MCF 10A (cell line): ENCODE measurements around the gene SDHAF1. TPM values are rescaled to one million over a fixed set of nuclear protein-coding genes. Genes with fewer than 3 reads are reported as not detected.

Experiments used
- BruUV-seq: library from RNA; stranded (reverse); fragments of 400-500 nt; replicated peaks from 2 replicates; lab custom pipeline; 2021; lab: Mats Ljungman, UMichigan
- CTCF ChIA-PET: fragments of 300-600 bp; sonication (Branson Sonifier 250); formaldehyde crosslinking; extraction: SDS; loops from one replicate; lab custom pipeline; 2021; ENCODE audit warnings: antibody characterized with exemption, inconsistent platforms; lab: Yijun Ruan, JAX
- POLR2A ChIA-PET: fragments of 300-600, 350-650 bp; sonication (Branson Sonifier 250); formaldehyde crosslinking; extraction: SDS; loops from one replicate; lab custom pipeline; 2020; ENCODE audit warnings: antibody characterized with exemption, inconsistent platforms; lab: Yijun Ruan, JAX
- DNase-seq: peaks from one replicate; pipeline ENCODE4 v3.0.0-alpha.2; 2018; ENCODE audit not compliant: unreplicated experiment
- H3K27ac Mint-ChIP-seq: one replicate; pipeline ENCODE4 v1.8.0; 2022; ENCODE audit warnings: mild to moderate bottlenecking, low read depth, mixed read lengths; ENCODE audit not compliant: unreplicated experiment
- H3K27me3 Mint-ChIP-seq: one replicate; pipeline ENCODE4 v1.8.0; 2022; ENCODE audit warnings: mixed read lengths; ENCODE audit not compliant: insufficient read depth, unreplicated experiment
- H3K36me3 Mint-ChIP-seq: one replicate; pipeline ENCODE4 v1.8.0; 2022; ENCODE audit warnings: mild to moderate bottlenecking, moderate library complexity, mixed read lengths; ENCODE audit not compliant: insufficient read depth, unreplicated experiment
- H3K4me1 Mint-ChIP-seq: one replicate; pipeline ENCODE4 v1.8.0; 2022; ENCODE audit warnings: mixed read lengths; ENCODE audit not compliant: insufficient read depth, unreplicated experiment
- H3K4me3 Mint-ChIP-seq: one replicate; pipeline ENCODE4 v1.8.0; 2022; ENCODE audit warnings: mild to moderate bottlenecking, moderate library complexity, mixed read lengths; ENCODE audit not compliant: unreplicated experiment
- H3K9me3 Mint-ChIP-seq: one replicate; pipeline ENCODE4 v1.8.0; 2022; ENCODE audit warnings: mixed read lengths; ENCODE audit not compliant: unreplicated experiment
- intact Hi-C: fragments of 100-400 bp; cut with micrococcal nuclease; formaldehyde crosslinking; loops from 2 replicates; pipeline ENCODE4 v1.14.1; 2022
- total RNA-seq: library from RNA; stranded (reverse); gene quantifications from 2 replicates; pipeline ENCODE4 v1.2.3, GENCODE V29; 2022
- TF ChIP-seq, protein P1 (sequence below): fragments of 200-600 bp; IDR thresholded peaks from one replicate; pipeline ENCODE4 v1.8.0; 2022; ENCODE audit warnings: antibody characterized with exemption, mild to moderate bottlenecking; ENCODE audit not compliant: unreplicated experiment

The SDHAF1 gene
- total RNA-seq, 1 experiment from 2014 or later = 14.4 TPM

DNA sequence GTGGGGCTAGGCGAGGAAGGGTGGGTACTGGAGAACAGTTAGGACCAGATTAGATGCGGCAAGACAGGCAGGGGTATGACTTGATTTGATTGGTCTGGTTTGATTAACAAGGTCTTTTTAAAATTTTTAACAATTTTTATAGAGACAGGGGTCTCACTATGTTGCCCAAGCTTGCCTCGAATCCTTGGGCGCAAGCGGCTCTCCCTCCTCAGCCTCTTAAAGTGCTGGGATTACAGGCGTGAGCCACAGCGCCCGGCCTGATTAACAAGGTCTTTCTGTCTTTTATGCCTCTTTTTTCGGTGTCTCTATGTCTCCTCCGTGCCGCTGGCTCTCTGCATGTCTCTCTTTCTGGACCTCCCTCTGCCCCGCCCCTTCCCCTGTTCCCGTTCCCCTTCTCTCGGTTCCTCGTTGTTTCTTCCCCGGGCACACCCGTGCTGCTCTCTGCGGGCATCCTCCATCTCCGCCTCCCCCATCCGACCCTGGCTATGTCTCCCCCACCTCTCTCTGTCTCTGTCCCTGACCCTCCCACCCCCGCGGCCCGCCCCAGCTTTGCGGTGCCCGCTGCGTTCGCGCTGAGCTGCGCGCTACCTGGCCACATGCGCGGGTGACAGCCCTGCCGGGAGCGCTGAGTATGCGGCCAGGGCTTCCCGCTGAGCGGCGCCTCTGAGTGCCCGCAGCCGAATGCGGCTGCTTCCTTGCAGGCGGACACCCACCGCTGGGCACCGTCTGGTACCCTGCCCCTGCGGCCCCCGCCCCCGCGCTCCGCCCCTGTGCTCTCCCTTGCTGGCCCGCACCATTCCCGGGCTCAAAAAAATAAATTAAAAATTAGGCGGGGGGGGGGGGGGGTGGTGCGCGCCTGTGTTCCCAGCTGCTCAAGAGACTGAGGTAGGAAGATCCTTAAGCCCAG lies 8.1 kb upstream of the SDHAF1 start:
- Mint-ChIP-seq H3K36me3 (no peaks in the 10 kb centered on the region), H3K4me1 (no peaks in the 10 kb centered on the region), H3K27ac (no peak overlapping the region), H3K9me3 (peaks cover 7% of the 10 kb centered on the region), H3K4me3 (no peak overlapping the region), H3K27me3 (peaks cover 55% of the 10 kb centered on the region)
- TF ChIP-seq, protein P1, sequence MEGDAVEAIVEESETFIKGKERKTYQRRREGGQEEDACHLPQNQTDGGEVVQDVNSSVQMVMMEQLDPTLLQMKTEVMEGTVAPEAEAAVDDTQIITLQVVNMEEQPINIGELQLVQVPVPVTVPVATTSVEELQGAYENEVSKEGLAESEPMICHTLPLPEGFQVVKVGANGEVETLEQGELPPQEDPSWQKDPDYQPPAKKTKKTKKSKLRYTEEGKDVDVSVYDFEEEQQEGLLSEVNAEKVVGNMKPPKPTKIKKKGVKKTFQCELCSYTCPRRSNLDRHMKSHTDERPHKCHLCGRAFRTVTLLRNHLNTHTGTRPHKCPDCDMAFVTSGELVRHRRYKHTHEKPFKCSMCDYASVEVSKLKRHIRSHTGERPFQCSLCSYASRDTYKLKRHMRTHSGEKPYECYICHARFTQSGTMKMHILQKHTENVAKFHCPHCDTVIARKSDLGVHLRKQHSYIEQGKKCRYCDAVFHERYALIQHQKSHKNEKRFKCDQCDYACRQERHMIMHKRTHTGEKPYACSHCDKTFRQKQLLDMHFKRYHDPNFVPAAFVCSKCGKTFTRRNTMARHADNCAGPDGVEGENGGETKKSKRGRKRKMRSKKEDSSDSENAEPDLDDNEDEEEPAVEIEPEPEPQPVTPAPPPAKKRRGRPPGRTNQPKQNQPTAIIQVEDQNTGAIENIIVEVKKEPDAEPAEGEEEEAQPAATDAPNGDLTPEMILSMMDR = no peak
- ChIA-PET POLR2A (interaction anchor here (1.0 kb wide), 1 partner anchor 98 kb away, joined by 3 read pairs; no protein-coding TSS in a partner anchor), CTCF (interaction anchor here (0.6 to 0.7 kb wide), 3 partner anchors 30 to 131 kb away, joined by 3 read pairs; no protein-coding TSS in a partner anchor)
- BruUV-seq = no TSS peak
- intact Hi-C loops = no loop called here
- DNase-seq = no peak

DNA sequence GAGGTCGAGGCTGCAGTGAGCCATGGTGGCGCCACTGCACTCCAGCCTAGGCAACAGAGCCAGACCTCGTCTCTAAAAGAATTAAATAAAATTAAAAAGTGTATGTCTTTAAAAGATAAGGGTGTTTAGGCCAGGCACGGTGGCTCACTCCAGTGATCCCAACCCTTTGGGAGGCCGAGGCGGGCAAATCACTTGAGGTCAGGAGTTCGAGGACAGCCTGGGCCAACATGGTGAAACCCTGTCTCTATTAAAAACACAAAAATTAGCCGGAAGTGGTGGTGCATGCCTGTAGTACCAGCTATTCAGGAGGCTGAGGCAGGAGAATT lies 7.5 kb upstream of the SDHAF1 start:
- TF ChIP-seq, protein P1 = no peak
- ChIA-PET POLR2A (no interaction called here), CTCF (interaction anchor here (0.6 to 0.7 kb wide), 2 partner anchors 31 to 49 kb away, joined by 3 read pairs; no protein-coding TSS in a partner anchor)
- H3K36me3 Mint-ChIP-seq = no peaks in the 10 kb centered on the region
- no peak for DNase-seq
- H3K4me1 Mint-ChIP-seq = no peaks in the 10 kb centered on the region
- H3K27ac Mint-ChIP-seq = no peak overlapping the region
- H3K4me3 Mint-ChIP-seq = no peak overlapping the region
- intact Hi-C loops = no loop called here
- H3K9me3 Mint-ChIP-seq = peaks cover 7% of the 10 kb centered on the region
- BruUV-seq = no TSS peak
- peaks cover 48% of the 10 kb centered on the region for H3K27me3 Mint-ChIP-seq

DNA sequence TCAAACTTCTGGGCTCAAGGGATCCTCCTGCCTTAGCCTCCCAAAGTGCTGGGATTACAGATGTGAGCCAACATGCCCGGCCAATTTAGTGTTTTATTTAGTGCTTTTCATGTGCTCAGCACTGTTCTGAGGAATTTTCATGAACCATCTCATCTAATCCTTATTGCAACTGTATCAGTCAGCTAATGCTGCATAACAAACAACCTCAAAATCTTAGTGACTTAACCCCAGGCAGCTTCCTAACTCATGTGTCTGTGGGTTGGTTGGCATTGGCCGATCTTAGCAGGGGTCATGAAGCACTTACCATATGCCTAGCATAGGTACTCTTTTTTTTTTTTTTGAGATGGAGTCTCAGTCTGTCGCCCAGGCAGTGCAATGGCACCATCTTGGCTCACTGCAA lies 6.2 kb upstream of the SDHAF1 start:
- POLR2A ChIA-PET = interaction anchor here (0.6 kb wide), 1 partner anchor 656 kb away, joined by 3 read pairs; no protein-coding TSS in a partner anchor

DNA sequence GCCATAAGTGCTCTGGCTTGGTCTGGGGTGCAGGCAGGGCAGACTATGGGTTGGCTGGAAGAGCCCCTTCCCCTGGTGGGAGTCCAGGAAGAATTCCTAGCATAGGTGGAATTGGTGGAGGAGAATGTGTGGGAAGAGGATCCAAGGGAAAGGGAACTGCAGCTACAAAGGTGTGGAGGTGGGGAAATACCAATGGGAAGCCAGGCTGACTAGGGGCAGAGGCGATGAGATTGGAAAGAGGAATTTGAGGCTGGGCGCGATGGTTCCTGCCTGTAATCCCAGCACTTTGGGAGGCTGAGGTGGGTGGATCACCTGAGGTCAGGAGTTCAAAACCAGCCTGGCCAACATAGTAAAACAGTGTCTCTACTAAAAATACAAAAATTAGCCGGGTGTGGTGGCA lies 4.8 kb upstream of the SDHAF1 start:
- ChIA-PET POLR2A (no interaction called here), CTCF (no interaction called here)
- TF ChIP-seq, protein P1 = no peak
- H3K4me3 Mint-ChIP-seq = no peak overlapping the region
- intact Hi-C loops = no loop called here
- H3K36me3 Mint-ChIP-seq = peaks cover 5% of the 10 kb centered on the region
- peaks cover 5% of the 10 kb centered on the region for H3K4me1 Mint-ChIP-seq
- H3K9me3 Mint-ChIP-seq = peaks cover 7% of the 10 kb centered on the region
- BruUV-seq = no TSS peak
- peaks cover 22% of the 10 kb centered on the region for H3K27me3 Mint-ChIP-seq
- H3K27ac Mint-ChIP-seq = no peak overlapping the region
- no peak for DNase-seq

More for the DNA sequence above, 6.2 kb upstream of the SDHAF1 start:
- TF ChIP-seq, protein P1 = no peak
- Mint-ChIP-seq H3K4me1 (no peaks in the 10 kb centered on the region), H3K36me3 (no peaks in the 10 kb centered on the region), H3K4me3 (no peak overlapping the region), H3K9me3 (peaks cover 7% of the 10 kb centered on the region), H3K27ac (no peak overlapping the region), H3K27me3 (peaks cover 35% of the 10 kb centered on the region)
- CTCF ChIA-PET = no interaction called here
- no peak for DNase-seq
- no TSS peak for BruUV-seq
- intact Hi-C loops = no loop called here
